NCI-H2107 treated with DMSO at 0.1 percent for 48 hours (cell line): ENCODE measurements around the gene SHROOM3.

ENCODE experiments used
- DNase-seq: peaks from one replicate; lab custom pipeline; 2025; ENCODE audit not compliant: unreplicated experiment; lab: John Stamatoyannopoulos, UW

SHROOM3 gene

DNA sequence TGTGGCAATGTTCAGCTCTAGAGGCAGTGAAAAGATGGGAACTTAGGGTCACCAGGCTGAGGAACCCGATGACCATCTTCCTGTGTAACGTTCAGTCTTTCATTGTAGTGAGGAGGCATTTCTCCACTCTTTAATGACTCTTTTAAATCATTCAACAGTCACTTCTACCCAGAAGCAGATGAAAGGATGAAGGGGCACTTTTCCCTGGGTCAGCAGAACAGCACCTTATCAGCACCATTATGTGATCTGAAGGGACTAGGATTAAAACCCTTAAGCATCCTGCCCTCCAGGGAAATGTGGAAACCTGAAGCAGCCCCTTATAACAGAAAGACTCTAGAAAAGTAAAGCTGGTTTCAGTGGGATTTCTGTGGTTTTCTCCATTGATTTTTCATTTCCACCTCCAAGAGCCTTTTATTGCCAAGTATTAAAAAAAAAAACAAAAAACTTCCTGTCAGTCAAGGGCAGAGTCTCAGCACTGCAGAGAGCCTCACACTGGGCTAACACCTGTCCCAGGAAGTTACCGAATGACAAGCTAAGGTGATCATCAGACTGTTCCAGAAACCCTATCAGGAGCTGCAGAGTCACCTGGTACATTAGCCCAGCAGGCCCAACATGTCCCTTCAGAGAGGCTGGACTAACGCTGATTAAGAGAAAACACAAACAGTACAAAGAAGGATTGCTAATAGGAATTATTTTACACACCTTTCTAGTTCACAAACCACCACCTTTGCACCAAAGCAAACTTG lies 185.9 kb downstream of the SHROOM3 start:
- DNase-seq, result peak; percentile 68

DNA sequence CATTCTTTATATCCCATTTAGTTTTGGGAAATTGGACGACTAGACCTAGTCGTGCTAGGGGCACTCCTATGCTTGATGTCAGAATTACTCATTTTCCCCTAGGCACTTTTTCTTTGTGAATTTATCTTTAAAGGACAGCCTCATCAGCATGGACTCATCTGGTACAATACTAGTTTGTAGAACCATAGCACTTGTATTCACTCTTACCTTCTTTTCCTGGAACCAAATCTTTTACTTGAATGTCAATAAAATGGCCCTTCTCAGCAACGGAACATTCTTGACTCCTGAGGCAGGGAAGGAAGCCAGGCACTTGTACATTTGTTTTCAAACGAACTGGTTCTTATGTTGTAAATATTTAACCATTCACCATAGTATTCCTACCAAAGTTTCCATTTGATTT lies 187.1 kb downstream of the SHROOM3 start:
- no peak for DNase-seq

GRCh38 chr4:76622717-76623116 lies 187.7 kb downstream of the SHROOM3 start:
- DNase-seq, result no peak

DNA sequence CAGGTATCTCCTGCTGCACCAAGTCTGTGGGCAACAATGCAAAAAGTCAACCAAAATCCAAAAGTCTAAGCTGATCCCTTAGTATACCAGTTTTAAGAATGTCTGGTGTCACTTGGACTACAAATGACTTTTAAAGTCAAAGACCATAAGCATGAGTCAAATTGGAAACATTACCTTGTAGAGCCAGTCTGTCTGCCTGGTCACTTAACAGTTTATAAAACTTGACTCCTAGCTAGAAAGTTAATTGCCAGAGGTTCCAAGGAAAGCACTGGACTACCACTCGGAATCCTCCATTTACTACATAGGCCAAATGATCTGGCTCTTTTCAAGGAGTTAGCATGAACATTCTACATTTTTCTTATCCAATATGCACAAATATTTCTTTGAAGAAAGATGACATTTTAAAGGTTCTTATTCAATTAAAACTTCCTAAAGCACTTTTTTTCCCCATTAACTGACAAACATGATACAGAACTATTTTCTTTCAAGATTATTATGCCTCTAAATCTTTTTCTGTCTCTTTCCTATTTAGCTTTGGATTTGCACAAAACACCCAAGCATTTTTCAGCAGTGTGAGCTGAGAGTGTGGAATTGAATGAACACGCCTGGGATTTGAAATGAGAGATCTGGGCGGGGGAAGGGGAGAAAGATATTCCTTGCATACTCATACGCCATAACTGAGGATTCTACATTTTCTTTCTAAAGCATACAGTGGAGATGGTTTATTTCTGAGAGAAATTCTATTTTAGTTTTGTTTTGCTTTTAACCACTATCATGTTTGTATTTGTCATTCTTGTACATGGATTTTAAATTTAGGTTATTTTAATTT lies 188.4 kb downstream of the SHROOM3 start:
- DNase-seq, result no peak

GRCh38 chr4:76624241-76624681 lies 189.2 kb downstream of the SHROOM3 start:
- no peak for DNase-seq

- DNase-seq, result no peak
Observed at GRCh38 chr4:76624931-76625715, 190.1 kb downstream of the SHROOM3 start.

- DNase-seq, result no peak
Observed at GRCh38 chr4:76626686-76627465, 191.8 kb downstream of the SHROOM3 start.

DNA sequence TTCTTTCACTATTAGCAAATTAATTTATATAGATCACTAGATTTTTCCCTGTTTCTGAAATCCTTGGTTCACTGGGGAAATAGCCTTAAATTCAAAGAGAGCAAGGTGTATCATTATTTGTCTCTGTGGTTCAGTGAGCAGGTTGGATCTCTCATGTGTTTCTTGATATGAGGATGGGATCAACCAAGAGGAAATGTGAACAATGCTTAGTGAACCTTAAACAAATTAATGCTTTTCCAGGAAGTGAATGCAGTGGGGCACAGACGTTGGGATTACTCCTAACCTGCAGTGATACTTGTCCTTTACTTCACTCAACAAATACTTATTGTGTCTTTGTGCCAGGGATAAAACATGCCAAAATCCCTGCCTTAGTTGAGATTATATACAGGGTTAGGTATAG lies 193.2 kb downstream of the SHROOM3 start:
- DNase-seq, result no peak

GRCh38 chr4:76630741-76631140 lies 195.7 kb downstream of the SHROOM3 start:
- no peak for DNase-seq

DNA sequence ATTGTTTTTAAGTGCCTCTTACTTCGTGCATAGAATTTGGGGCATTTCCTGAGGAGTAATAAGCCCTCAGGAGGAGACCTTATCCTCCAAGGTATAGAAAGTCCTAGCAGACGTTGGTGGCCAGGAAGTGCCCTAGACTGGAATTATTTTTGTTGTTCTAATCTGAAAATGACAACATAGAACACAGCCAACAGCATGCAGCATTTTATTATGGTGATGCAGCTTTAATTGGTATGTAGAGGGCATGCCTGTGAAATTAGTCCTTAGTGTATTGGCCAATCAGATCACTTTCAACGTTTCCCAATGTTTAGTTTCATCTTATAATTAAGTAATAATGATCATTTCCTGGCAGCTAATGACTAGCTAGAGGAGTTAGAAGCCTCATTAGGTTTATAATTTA lies 199.2 kb downstream of the SHROOM3 start:
- DNase-seq, result no peak

GRCh38 chr4:76637712-76638361 lies 202.8 kb downstream of the SHROOM3 start:
- DNase-seq, result no peak

DNA sequence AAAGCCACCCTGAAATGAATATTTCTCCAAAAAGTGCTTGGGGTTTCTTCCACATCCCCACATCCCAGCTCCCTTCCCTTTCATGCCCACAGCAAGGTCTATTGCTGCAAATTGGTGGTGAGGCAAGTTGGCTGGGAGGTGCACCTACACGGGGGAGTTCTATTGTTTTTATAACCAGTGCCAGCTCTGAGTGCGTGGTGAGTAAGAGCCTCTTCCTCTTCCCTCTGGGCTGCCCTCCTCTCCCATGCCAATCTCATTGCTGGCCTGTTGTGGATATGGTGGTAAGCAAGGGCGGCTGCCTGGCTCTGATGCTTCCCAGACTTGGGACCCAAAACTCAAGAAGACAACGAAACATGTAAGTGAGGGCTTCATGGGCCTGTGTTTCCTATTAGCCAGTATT lies 204.3 kb downstream of the SHROOM3 start:
- DNase-seq, result peak; percentile 17

DNA sequence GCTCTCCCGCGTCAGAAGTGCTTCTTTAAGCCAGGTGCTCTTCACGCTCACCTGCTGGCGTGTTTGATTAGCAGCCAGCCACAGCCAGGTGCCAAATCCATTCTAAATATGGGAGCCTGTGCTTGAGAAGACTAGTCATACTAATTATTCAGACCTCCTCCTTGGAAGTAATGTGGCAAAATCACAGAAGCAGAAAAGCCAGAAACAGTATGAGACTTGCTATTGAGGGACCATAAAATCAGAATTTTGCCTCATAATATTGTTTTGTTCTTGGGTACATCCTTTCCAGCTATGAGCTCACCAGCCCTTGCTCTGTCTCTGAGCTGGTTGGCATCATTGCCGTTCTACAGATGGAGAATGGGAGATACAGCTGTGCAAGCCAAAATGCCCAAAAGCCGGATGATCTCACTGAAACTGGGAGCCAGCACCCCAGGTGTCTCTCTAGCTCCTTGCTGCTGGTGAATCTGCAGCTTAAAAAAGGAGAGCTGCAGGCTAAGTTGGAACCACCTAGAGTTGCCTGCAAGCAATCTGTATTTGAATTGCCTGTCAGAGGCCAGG lies 205.4 kb downstream of the SHROOM3 start:
- peak; percentile 89 for DNase-seq

GRCh38 chr4:76641351-76641750 lies 206.3 kb downstream of the SHROOM3 start:
- DNase-seq, result peak; percentile 63

DNA sequence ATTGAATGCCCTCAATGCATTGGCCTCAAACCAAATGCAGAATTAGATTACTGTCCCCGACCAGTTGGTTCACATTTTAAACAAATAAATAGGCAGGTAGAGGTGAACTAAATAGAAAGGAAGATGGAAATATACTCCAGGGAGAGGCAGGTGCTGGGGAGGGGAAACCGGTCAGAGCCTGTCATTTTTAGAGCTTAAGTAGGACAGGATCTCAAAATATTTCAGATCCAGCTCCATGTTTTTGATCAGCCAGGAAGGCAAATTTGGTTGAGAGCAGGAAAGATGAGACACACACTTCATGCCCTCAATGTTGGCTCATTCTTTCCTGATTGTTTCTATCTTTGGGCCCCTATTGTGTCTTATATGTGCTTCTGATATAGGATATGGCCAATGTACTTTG lies 206.7 kb downstream of the SHROOM3 start:
- DNase-seq, result peak; percentile 43

DNA sequence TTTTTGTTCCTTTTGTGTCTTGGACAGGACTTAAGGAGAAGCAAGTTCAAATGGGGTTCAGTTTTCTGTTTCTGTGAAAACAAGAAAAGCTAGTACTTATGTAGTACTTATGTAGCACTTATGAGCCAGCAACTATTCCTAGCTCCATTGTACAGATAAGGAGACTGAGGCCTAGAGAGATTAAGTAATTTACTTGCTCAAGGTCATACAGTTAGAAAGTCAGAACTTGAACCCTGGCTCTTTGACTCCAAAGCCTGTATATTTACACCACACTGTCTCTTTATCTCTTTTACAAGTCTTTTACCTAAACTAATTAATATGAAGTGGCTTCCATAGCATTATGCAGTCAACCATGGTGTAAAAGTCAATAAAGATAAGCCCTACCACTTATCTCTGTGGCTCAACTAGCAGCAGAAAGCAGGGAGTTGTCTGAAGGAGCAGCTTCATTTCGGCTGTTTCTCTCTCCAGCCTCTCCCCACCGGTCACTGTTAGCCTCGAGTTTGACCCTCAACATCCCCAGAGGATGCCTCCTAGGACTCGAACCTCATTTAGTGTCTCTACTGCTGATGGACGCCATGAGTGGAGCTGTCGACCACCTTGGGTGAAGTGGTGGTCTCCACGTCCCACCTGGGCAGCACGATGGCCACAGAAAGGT lies 209.9 kb downstream of the SHROOM3 start:
- no peak for DNase-seq

- DNase-seq, result no peak
Observed at GRCh38 chr4:76649086-76649485, 214.1 kb downstream of the SHROOM3 start.

- DNase-seq, result no peak
Observed at GRCh38 chr4:76651616-76652015, 216.6 kb downstream of the SHROOM3 start.

GRCh38 chr4:76652389-76652788 lies 217.4 kb downstream of the SHROOM3 start:
- no peak for DNase-seq
